H1 (cell line): Measurements from ENCODE around the gene GDF9. TPM values are rescaled to one million over a fixed set of nuclear protein-coding genes. Genes with fewer than 3 reads are reported as not detected.

Source experiments
- CTCF ChIA-PET: fragments of 300-600 bp; sonication (Branson Sonifier 250); formaldehyde crosslinking; loops from one replicate; lab custom pipeline; 2021; ENCODE audit not compliant: partially characterized antibody; lab: Charles Lee
- POLR2A ChIA-PET: fragments of 300-600 bp; sonication (Branson Sonifier 250); formaldehyde crosslinking; loops from one replicate; lab custom pipeline; 2021; ENCODE audit warnings: inconsistent platforms; ENCODE audit not compliant: partially characterized antibody; lab: Charles Lee
- DNase-seq, 2 experiments: peaks; one replicate each; pipeline versions ENCODE4 v3.0.0 to v3.0.0-alpha.2; 2010 to 2022; ENCODE audit warnings: low spot score in 2 of 2, low read depth in 1 of 2, mixed read lengths in 1 of 2
- FAIRE-seq: peaks from 2 replicates; lab custom pipeline; 2011; peaks lifted over from hg19 to GRCh38; lab: Jason Lieb, UNC
- H2AFZ ChIP-seq: 2 replicates; pipeline ENCODE4 v1.8.1; 2012; ENCODE audit warnings: low read length, inconsistent platforms
- H2AK5ac ChIP-seq: 2 replicates; pipeline ENCODE4 v1.6.1; 2013; ENCODE audit warnings: low read depth, low read length
- H2BK120ac ChIP-seq: replicated peaks from 2 replicates; pipeline ENCODE3; 2013; ENCODE audit warnings: low read depth, low read length, inconsistent platforms
- H2BK12ac ChIP-seq: 2 replicates; pipeline ENCODE4 v1.6.1; 2013; ENCODE audit warnings: low read depth, low read length
- H2BK15ac ChIP-seq: 2 replicates; pipeline ENCODE4 v1.6.1; 2013; ENCODE audit warnings: low read length
- H2BK20ac ChIP-seq: 2 replicates; pipeline ENCODE4 v1.6.1; 2013; ENCODE audit warnings: low read length
- H2BK5ac ChIP-seq: 2 replicates; pipeline ENCODE4 v1.6.1; 2013; ENCODE audit warnings: low read depth, low read length
- H3K14ac ChIP-seq: 2 replicates; pipeline ENCODE4 v1.6.1; 2013; ENCODE audit warnings: inconsistent platforms; ENCODE audit not compliant: insufficient read length
- H3K18ac ChIP-seq: 2 replicates; pipeline ENCODE4 v1.6.1; 2013; ENCODE audit warnings: low read length; ENCODE audit errors: extremely low read depth
- H3K23ac ChIP-seq: 2 replicates; pipeline ENCODE4 v1.6.1; 2013; ENCODE audit warnings: inconsistent platforms; ENCODE audit not compliant: insufficient read length
- H3K23me2 ChIP-seq: 2 replicates; pipeline ENCODE4 v1.6.1; 2013; ENCODE audit warnings: low read depth, low read length
- H3K27ac ChIP-seq: 2 replicates; pipeline ENCODE4 v1.6.1; 2011; ENCODE audit warnings: low read depth, low read length, inconsistent platforms
- H3K27me3 ChIP-seq, 4 experiments: replicated peaks in 1 of 4; 1 replicate in 1 of 4; 2 replicates in 3 of 4; pipeline versions ENCODE4 v1.6.1 to v1.8.1; 2011 to 2013; ENCODE audit warnings: low read length in 3 of 4, mild to moderate bottlenecking in 3 of 4, inconsistent platforms in 2 of 4, mixed read lengths in 2 of 4, moderate library complexity in 1 of 4; ENCODE audit not compliant: control insufficient read depth in 3 of 4, insufficient read depth in 3 of 4; ENCODE audit errors: extremely low read depth in 1 of 4
- H3K36me3 ChIP-seq, 4 experiments: 2 replicates each; pipeline versions ENCODE4 v1.6.1 to v1.8.1; 2011 to 2013; ENCODE audit warnings: mild to moderate bottlenecking in 4 of 4, low read length in 3 of 4, moderate library complexity in 2 of 4, control low read depth in 1 of 4, inconsistent platforms in 1 of 4; ENCODE audit not compliant: insufficient read depth in 4 of 4, control insufficient read depth in 2 of 4
- H3K4ac ChIP-seq: replicated peaks from 2 replicates; pipeline ENCODE3; 2013; ENCODE audit warnings: low read length, low read depth, mixed read lengths, inconsistent platforms; ENCODE audit not compliant: insufficient read length
- H3K4me1 ChIP-seq, 4 experiments: replicated peaks in 1 of 4; 1 replicate in 1 of 4; 2 replicates in 3 of 4; pipeline versions ENCODE4 v1.6.1 to v1.8.1; 2011 to 2013; ENCODE audit warnings: low read length in 3 of 4, inconsistent platforms in 2 of 4, mixed read lengths in 1 of 4; ENCODE audit not compliant: insufficient read depth in 4 of 4, control insufficient read depth in 3 of 4
- H3K4me2 ChIP-seq, 2 experiments: 2 replicates each; pipeline versions ENCODE4 v1.6.1 to v1.8.1; 2011 to 2013; ENCODE audit warnings: low read depth in 2 of 2, low read length in 2 of 2, control low read depth in 1 of 2, inconsistent platforms in 1 of 2, mild to moderate bottlenecking in 1 of 2; ENCODE audit not compliant: insufficient read depth in 1 of 2
- H3K4me3 ChIP-seq, 4 experiments: fragments of 200-600, 300-600 bp in 1 of 4; sonication (generic), shearing (Covaris generic), sonication (Bioruptor Twin) in 1 of 4; 2 replicates each; pipeline versions ENCODE4 v1.5.1 to v1.8.1; 2011 to 2016; ENCODE audit warnings: low read length in 4 of 4, low read depth in 3 of 4, control low read depth in 2 of 4, inconsistent platforms in 2 of 4, mild to moderate bottlenecking in 2 of 4, mixed read lengths in 1 of 4, moderate library complexity in 1 of 4; ENCODE audit not compliant: insufficient read depth in 2 of 4; ENCODE audit errors: extremely low read depth in 1 of 4
- H3K56ac ChIP-seq: replicated peaks from 2 replicates; pipeline ENCODE3; 2013; ENCODE audit warnings: low read depth, mild to moderate bottlenecking, mixed read lengths, low read length, inconsistent platforms; ENCODE audit not compliant: insufficient read length
- H3K79me1 ChIP-seq: 2 replicates; pipeline ENCODE4 v1.6.1; 2013; ENCODE audit warnings: low read depth, low read length, control low read depth
- H3K79me2 ChIP-seq, 2 experiments: 2 replicates each; pipeline versions ENCODE4 v1.6.1 to v1.8.1; 2012 to 2013; ENCODE audit warnings: low read length in 2 of 2, mild to moderate bottlenecking in 2 of 2, inconsistent platforms in 1 of 2; ENCODE audit not compliant: insufficient read depth in 2 of 2, control insufficient read depth in 1 of 2
- H3K9ac ChIP-seq, 4 experiments: replicated peaks in 1 of 4; 1 replicate in 1 of 4; 2 replicates in 3 of 4; pipeline versions ENCODE4 v1.6.1 to v1.8.1; 2011 to 2013; ENCODE audit warnings: low read depth in 3 of 4, low read length in 3 of 4, control low read depth in 2 of 4, mild to moderate bottlenecking in 2 of 4, moderate library complexity in 2 of 4, inconsistent platforms in 1 of 4; ENCODE audit errors: extremely low read depth in 1 of 4
- H3K9me3 ChIP-seq, 2 experiments: 2 replicates each; pipeline versions ENCODE4 v1.6.1 to v1.8.1; 2012 to 2013; ENCODE audit warnings: mild to moderate bottlenecking in 2 of 2, moderate library complexity in 2 of 2, control low read depth in 1 of 2, inconsistent platforms in 1 of 2, low read depth in 1 of 2, low read length in 1 of 2, mixed read lengths in 1 of 2; ENCODE audit not compliant: insufficient read depth in 2 of 2
- H4K20me1 ChIP-seq, 2 experiments: replicated peaks in 1 of 2; 2 replicates each; pipeline versions ENCODE3 to v1.8.1; 2011 to 2013; ENCODE audit warnings: inconsistent platforms in 2 of 2, low read length in 2 of 2, mild to moderate bottlenecking in 1 of 2; ENCODE audit not compliant: insufficient read depth in 2 of 2, control insufficient read depth in 1 of 2
- H4K5ac ChIP-seq: 2 replicates; pipeline ENCODE4 v1.6.1; 2013; ENCODE audit warnings: low read length, low read depth, mixed read lengths, inconsistent platforms; ENCODE audit not compliant: insufficient read length
- H4K8ac ChIP-seq: 2 replicates; pipeline ENCODE4 v1.8.0; 2013; ENCODE audit warnings: mild to moderate bottlenecking, moderate library complexity, low read length, inconsistent platforms; ENCODE audit not compliant: insufficient read depth; ENCODE audit errors: extremely low read depth
- H4K91ac ChIP-seq: replicated peaks from 2 replicates; pipeline ENCODE3; 2013; ENCODE audit warnings: low read length, mixed read lengths, inconsistent platforms; ENCODE audit not compliant: insufficient read length
- ASH2L ChIP-seq: fragments of 200-600, 300-600 bp; sonication (generic); IDR thresholded peaks from one replicate; pipeline ENCODE4 v1.7.1; 2017; ENCODE audit warnings: low read length
- POLR2AphosphoS5 ChIP-seq: IDR thresholded peaks from 2 replicates; pipeline ENCODE4 v1.6.1; 2011; ENCODE audit warnings: low read depth, low read length
- WGBS, 2 experiments: shearing (Covaris generic) in 1 of 2; methylation state at CpG; one replicate each; pipeline versions ENCODE4 v1.1.6 to v1.1.7; 2013 to 2015; ENCODE audit warnings: low lambda C conversion rate in 2 of 2, mixed read lengths in 2 of 2, inconsistent platforms in 1 of 2, low coverage in 1 of 2, missing lambda C conversion rate in 1 of 2; ENCODE audit not compliant: insufficient replicate concordance in 2 of 2, insufficient coverage in 1 of 2, insufficient read length in 1 of 2; ENCODE audit errors: extremely low coverage in 1 of 2, missing lambda C conversion rate in 1 of 2; 5-methylcytosine and 5-hydroxymethylcytosine counted together
- polyA plus RNA-seq, 7 experiments: library from polyadenylated mRNA; depleted of rRNA in 3 of 7; stranded (reverse) in 5 of 7; unstranded in 2 of 7; fragments of >200 nt in 5 of 7; fragments of 200-250 nt in 2 of 7; gene quantifications; 1 replicate in 5 of 7; 2 replicates in 1 of 7; 4 replicates in 1 of 7; pipeline versions ENCODE4 v1.2.1 to v1.2.3, GENCODE V29; 2011 to 2013; ENCODE audit warnings: missing spikeins in 2 of 7, mixed read lengths in 2 of 7
- total RNA-seq: library from RNA; stranded (reverse); fragmentation: NEBNext Ultra II Directional; extraction: Animal tissue kit (Norgen Biotek cat#: 25700); gene quantifications from 2 replicates; pipeline ENCODE4 v1.2.1, GENCODE V29; 2021

GDF9 gene
- total and polyA plus RNA-seq, 2 of the 8 experiments (the other 6 are each of a cell fraction or from before 2014, with no cell fraction given), result 0.14 TPM; not detected in 1

DNA sequence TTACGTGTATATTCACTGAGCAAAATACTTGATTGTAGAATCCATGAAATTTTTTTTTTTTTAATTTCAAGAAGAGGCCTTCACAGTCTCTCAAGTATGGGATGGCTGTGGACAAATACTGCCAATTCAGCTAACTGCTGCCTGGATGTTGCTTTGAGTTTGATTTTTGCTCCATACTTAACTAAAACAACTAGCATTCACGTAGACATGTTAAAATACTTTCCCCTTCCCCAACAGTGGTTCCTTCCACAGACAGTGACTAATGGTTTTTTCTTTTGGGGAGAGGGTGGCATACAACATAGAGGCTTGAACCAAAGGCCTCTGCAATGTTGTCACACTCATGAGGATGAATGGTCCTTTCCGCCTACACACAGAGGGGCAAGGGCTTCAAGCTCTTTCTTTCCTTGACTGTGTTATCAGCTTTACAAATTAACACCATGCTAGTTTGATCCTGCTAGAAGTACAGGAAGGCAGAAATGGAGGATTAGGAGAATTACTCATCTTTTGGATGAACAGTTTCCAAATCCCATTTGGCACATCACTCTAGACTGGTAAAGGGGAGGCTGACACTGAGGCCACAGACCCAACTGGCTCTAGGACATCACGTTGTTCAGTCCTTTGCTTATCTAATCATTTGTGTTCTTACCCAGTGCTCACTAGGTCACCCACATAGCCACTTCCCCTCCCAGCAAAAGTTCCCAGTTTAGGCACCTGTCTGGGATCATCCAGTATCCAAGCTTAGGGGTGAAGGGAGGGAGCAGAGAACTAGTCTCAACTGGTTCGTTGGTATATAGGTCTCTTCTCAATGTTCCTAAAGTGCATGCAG, 5.4 kb upstream of the GDF9 start:
- Histone ChIP-seq H3K4me3 (no peak overlapping the region), H4K20me1 (peaks cover 0 to 2% of the 10 kb centered on the region in 2 experiments), H3K14ac (no peak overlapping the region), H3K27ac (no peak overlapping the region; the same call in none of the 2 replicates), H3K79me2 (peaks cover 3 to 11% of the 10 kb centered on the region in 2 experiments; a peak in 2 of 4 replicates), H2BK12ac (no peak overlapping the region), H4K91ac (no peak overlapping the region), H3K9ac (no peak overlapping the region), H2BK20ac (no peak overlapping the region), H3K79me1 (peaks cover 3% of the 10 kb centered on the region; the same call in 1 of the 2 replicates), H3K9me3 (no peaks in the 10 kb centered on the region), H3K36me3 (peaks cover 6 to 29% (median 14%) of the 10 kb centered on the region in 4 experiments)
- DNase-seq, result no peak
- ChIA-PET CTCF (interaction anchor here (1.1 to 32.2 kb wide), 5 partner anchors 12 to 151 kb away, joined by 3 to 465 read pairs (median 9); partner anchors contain the start of gene SHROOM1), POLR2A (interaction anchor here (0.7 to 2.1 kb wide), 10 partner anchors 8 to 154 kb away, joined by 3 to 6 read pairs (median 4); partner anchors contain the start of genes KIF3A, SHROOM1 and ZCCHC10)
- WGBS, 2 experiments, result 82% methylated on average over 5 of the region's 5 CpGs; no CpG with 5 or more reads in 1 of the 2 experiments
- TF ChIP-seq POLR2AphosphoS5 (0 out of 2 replicates have a peak, but pooled peaks have one; percentile 22), ASH2L (no peak)
- TF ChIP-seq, all 59 proteins: peak for 1
- Histone ChIP-seq H3K23ac (no peak overlapping the region), H2BK120ac (no peak overlapping the region), H2BK5ac (no peak overlapping the region), H2AFZ (no peak overlapping the region), H3K4ac (no peak overlapping the region), H3K4me1 (peaks cover 0 to 2% (median 0%) of the 10 kb centered on the region in 4 experiments; a peak in 1 of 7 replicates), H3K4me2 (no peak overlapping the region), H4K8ac (no peak overlapping the region), H3K18ac (no peak overlapping the region), H2BK15ac (no peak overlapping the region), H4K5ac (no peak overlapping the region), H3K27me3 (no peaks in the 10 kb centered on the region), H3K23me2 (peaks cover 2% of the 10 kb centered on the region; the same call in 1 of the 2 replicates), H3K56ac (no peak overlapping the region), H2AK5ac (no peak overlapping the region)
- no peak for FAIRE-seq
